ENCODE measurements around the gene TAGLN. TPM values are rescaled to one million over a fixed set of nuclear protein-coding genes. Genes with fewer than 3 reads are reported as not detected.
"Not testable (repeated sequence)": the region's sequence is repeated elsewhere in the genome, so short reads cannot be mapped to it uniquely, and the experiment has no call there.

The TAGLN gene
- total RNA-seq, 2 experiments from 2014 or later, result 1.3 to 1.6 TPM

DNA sequence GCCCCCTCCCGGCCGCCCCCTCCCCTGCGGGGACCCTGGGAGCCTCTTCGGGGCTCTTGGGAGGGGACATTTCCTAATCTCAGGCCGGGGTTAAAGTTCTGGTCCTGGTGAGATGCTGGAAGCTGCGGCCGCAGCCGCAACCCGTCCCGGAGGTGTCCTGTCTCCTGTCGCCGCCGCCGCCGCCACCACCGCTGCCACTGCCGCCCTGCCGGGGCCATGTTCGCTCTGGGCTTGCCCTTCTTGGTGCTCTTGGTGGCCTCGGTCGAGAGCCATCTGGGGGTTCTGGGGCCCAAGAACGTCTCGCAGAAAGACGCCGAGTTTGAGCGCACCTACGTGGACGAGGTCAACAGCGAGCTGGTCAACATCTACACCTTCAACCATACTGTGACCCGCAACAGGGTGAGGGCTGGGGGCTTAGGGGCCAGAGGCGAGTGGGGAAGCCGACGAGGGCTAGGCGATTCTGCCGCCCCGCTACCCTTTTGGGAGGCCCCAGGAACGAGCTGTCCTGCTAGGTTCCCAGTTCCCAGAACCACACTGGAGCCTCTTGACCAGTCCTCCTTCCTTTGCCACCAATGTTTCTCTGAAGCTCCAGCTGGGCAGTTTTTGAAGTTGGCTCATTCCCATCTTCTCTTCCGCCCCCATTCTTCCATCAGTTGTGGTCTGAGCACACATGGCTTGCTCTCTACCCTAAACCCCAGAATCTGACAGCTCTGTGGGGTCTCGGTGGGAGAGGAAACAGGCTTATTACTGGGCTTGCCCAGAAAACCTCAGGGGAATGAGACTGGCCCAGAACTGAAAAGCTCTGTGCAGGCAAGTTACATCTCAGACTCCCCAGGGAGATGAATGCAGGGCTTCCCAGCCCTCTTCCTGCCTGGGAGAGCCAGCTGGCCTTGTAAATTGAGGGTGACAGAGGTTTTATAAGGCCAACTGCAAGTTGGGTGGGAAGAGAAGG is 19.8 kb upstream of the TAGLN start:
- CTCF ChIA-PET, result interaction anchor here (1.2 to 3.5 kb wide), 4 partner anchors 28 to 388 kb away, joined by 3 to 22 read pairs (median 7); partner anchors contain the start of gene APOA5

DNA sequence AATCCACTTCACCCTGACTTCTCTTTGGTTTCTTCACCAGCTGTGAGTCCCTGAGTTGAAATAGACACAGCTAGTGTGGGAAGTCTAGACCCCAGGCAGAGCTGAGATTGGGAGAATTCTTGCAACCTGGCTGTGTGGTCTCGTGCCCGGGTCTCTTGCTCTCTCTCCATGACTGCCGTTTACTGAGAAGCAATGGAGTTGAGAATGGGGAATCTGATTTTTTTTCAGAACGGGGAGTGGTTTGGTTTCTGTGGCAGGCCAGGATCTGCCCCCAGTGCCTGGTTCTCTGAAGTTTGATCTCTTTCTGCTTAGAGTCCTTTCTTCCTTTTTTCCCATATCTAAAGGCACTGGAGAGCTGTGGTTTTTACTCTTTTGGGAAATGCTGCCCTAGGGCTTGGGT is 19.1 kb upstream of the TAGLN start:
- ChIA-PET CTCF (interaction anchor here (0.6 to 3.5 kb wide), 3 partner anchors 31 to 61 kb away, joined by 4 to 22 read pairs (median 4); no protein-coding TSS in a partner anchor), POLR2A (interaction anchor here (1.2 kb wide), 1 partner anchor 51 kb away, joined by 4 read pairs; no protein-coding TSS in a partner anchor)

More for the DNA sequence above, 19.8 kb upstream of the TAGLN start:
- POLR2A ChIA-PET, result interaction anchor here (0.6 to 1.3 kb wide), 5 partner anchors 27 to 396 kb away, joined by 3 to 8 read pairs (median 4); partner anchors contain the start of gene PAFAH1B2

DNA sequence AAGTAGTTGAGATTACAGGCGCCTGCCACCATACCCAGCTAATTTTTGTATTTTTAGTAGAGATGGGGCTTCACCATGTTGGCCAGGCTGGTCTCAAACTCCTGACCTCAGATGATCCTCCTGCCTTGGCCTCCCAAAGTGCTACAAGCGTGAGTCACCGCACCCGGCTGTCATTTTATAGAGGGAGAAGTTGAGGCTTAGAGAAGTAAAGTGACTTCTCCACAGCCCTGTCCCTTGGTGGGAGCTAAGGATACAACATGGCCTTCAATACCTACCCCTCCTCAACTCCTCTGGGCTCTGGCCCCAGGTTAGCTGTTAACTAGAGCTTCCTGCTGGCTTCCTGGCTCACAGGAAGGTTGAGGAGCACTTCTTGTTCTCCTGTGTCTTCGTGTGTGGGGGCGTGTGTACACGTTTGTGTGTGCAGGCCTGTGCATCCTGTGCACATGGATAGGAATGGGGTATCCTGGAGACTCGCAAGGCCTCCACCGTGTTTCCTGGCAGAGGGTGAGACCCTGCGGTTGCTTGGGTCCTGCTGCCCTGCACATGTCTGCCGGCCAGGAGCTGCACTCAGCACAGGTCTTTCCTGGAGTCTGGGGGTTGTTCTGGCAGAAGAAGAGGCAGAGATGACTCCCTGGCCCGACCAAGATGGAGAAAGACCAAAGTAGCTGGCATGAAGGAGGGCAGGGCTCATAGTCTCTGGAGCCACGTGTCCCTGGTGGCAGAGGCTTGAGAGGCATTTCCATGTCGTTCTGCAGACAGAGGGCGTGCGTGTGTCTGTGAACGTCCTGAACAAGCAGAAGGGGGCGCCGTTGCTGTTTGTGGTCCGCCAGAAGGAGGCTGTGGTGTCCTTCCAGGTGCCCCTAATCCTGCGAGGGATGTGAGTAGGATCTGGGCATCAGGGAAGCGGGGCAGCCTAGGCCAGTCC is 18.2 kb upstream of the TAGLN start:
- ChIA-PET CTCF (interaction anchor here (0.7 to 3.5 kb wide), 5 partner anchors 32 to 50 kb away, joined by 3 to 22 read pairs (median 5); partner anchors contain the start of gene PCSK7), POLR2A (interaction anchor here (1.2 kb wide), 1 partner anchor 50 kb away, joined by 4 read pairs; no protein-coding TSS in a partner anchor)

DNA sequence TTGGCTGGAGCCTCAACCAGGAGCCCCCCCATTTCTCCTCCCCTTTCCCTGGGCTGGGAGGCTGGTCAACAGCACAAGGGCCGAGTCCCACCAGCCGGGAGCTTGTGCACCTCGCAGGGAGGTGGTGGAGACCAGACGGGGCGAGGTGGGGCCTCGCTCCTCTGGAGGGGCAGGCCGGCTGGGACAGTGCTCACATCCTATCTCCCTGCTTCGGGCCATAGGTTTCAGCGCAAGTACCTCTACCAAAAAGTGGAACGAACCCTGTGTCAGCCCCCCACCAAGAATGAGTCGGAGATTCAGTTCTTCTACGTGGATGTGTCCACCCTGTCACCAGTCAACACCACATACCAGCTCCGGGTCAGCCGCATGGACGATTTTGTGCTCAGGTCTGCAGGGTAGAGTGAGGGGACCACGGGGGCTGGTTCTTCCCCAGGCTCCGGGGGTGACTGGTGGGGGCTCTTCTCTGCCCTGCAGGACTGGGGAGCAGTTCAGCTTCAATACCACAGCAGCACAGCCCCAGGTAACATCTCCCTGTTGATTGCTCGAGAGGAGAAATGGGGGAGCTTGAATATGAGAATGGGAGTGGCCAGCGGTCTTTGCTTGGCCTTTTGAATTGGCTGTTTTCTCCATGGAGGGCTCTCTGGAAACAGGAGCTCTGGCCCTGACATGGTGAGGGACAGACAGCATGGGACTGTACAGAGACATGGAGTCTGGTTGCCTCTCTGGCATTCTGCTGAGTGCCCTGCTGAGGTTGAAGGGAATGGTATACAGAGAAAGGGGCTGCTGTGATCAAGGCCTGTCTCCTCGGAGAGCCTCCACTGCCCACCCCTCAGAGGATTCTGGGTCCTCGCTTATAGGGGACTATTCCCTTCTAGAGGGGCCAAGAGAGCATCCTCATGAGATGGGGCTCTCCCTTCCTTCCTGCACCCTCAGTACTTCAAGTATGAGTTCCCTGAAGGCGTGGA is 17.3 kb upstream of the TAGLN start:
- ChIA-PET CTCF (interaction anchor here (1.4 to 3.5 kb wide), 4 partner anchors 33 to 50 kb away, joined by 4 to 22 read pairs (median 6); partner anchors contain the start of gene PCSK7), POLR2A (no interaction called here)

DNA sequence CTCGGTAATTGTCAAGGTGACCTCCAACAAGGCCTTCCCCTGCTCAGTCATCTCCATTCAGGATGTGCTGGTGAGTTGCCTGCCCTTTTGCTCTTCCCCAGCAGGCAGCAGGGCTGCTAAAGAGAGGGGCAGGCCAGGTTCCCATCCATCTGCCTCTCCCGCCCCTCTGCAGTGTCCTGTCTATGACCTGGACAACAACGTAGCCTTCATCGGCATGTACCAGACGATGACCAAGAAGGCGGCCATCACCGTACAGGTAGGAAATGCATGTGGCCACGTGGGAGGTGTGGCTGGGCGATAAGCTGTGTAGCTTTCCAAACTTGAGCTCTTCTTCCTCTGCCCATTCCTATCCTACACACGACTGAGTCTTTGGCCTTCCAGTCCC is 16.6 kb upstream of the TAGLN start:
- CTCF ChIA-PET, result interaction anchor here (2.2 to 3.5 kb wide), 2 partner anchors 39 to 44 kb away, joined by 5 to 22 read pairs; no protein-coding TSS in a partner anchor
- POLR2A ChIA-PET, result no interaction called here

DNA sequence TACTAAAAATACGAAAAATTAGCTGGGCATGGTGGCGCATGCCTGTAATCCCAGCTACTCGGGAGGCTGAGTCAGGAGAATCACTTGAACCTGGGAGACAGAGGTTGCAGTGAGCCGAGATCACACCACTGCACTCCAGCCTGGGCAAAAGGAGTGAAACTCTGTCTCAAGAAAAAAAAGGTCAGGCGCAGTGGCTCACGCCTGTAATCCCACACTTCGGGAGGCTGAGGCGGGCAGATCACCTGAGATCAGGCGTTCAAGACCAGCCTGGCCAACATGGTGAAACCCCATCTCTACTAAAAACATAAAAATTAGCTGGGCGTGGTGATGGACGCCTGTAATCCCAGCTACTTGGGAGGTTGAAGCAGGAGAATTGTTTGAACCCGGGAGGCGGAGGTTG is 16.0 kb upstream of the TAGLN start:
- CTCF ChIA-PET, result interaction anchor here (0.7 kb wide), 1 partner anchor 60 kb away, joined by 3 read pairs; no protein-coding TSS in a partner anchor
- POLR2A ChIA-PET, result not testable (repeated sequence)

DNA sequence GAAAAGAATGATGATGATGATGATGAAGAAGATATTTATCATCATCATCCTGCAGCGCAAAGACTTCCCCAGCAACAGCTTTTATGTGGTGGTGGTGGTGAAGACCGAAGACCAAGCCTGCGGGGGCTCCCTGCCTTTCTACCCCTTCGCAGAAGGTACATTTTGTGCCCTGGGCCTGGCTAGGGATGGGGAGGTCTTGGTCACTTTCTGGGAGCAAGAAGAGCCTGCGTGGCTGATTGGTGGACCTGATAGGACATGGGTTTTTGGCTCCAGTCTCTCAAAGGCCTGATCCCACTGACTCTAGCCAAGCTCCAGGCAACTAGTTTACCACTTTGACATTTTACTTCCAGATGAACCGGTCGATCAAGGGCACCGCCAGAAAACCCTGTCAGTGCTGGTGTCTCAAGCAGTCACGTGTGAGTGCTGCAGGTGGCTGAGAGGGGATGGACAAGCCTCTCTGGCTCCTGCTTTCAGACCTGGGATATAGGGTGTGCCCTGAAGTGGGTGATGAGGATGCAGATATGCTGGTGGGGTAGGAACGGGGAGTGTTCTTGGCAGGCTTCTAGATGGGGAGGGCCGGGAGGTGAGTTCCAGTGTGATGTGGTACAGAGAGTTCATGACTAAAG is 15.3 kb upstream of the TAGLN start:
- ChIA-PET POLR2A (no interaction called here), CTCF (interaction anchor here (0.7 kb wide), 1 partner anchor 61 kb away, joined by 3 read pairs; no protein-coding TSS in a partner anchor)

DNA sequence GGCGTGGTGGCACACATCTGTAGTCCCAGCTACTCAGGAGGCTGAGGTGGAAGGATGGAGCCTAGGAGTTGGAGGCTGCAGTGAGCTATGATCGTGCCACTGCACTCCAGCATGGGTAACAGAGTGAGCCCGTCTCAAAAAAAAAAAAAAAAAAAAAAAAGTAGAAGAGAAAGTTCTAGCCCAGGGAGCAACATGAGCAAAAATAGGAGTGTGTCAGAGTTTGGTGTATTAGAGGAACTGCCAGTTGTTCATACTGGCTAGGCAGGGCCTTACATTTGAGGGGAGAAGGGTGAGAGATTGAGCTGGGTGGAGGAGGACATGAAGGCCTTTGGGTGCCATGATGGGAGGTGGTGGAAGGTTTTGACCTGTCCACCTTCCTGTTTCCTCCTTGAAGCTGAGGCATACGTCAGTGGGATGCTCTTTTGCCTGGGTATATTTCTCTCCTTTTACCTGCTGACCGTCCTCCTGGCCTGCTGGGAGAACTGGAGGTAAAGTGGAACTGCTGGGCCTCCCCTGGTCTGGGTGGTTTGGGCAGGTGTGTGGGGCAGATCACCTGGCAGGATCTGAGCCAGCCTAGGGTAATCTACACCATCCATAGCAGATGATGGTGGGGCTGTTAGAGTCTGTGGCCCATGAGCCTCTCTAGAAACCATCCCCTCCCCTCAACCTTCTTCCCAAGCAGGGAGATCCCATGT is 13.3 kb upstream of the TAGLN start:
- CTCF ChIA-PET, result interaction anchor here (0.7 kb wide), 1 partner anchor 58 kb away, joined by 3 read pairs; no protein-coding TSS in a partner anchor
- POLR2A ChIA-PET, result interaction anchor here (0.6 to 0.7 kb wide), 2 partner anchors 443 to 863 kb away, joined by 3 to 6 read pairs; no protein-coding TSS in a partner anchor

DNA sequence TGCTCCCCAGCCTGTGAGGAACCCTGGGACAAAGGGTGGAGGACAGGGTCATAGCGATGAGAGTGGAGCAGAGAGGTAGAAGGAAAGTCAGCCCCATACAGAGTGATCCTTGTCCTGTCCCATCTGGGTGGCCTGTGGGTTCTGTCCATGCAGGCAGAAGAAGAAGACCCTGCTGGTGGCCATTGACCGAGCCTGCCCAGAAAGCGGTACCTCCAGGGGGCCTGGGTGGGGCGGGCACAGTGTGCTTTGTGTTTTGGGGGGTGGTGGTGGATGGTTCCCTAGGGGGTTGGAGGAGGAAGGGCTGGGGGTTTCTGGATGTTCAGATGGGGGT is 12.8 kb upstream of the TAGLN start:
- POLR2A ChIA-PET, result interaction anchor here (0.6 to 0.7 kb wide), 2 partner anchors 443 to 862 kb away, joined by 3 to 6 read pairs; no protein-coding TSS in a partner anchor
- CTCF ChIA-PET, result no interaction called here

DNA sequence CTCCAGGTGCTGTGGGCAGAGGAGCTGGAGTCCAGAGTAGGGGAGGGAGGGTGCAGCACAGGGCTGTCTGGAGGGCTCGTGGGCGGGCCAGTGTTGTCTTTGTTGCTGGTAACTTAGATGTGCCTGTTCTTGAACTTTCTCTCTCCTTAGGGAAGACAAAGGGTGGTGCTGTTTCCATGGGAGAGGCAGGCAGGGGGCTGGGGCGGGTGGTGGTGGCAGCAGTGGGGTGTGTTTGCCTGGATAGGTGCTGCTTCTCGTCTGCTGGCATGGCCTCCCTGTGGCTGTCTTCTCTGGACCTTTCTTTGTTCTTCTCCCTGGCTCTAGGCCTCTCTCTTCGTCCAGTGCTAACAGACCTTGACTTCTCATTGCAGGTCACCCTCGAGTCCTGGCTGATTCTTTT is 12.2 kb upstream of the TAGLN start:
- CTCF ChIA-PET, result no interaction called here
- POLR2A ChIA-PET, result no interaction called here

DNA sequence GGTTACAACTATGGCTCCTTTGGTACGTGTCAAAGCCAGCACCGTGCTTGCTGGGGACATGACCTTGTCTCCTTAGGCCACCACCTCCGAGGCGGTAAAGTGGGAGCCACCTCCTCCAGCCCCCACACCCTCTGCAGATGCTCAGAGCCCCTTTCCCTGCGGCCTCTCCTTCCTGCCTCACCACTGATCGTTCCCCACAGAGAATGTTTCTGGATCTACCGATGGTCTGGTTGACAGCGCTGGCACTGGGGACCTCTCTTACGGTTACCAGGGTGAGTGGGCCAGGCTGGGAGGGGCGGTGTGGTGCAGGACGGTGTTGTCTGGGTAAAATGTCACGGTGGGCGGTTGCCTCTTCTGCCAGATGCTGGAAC is 11.8 kb upstream of the TAGLN start:
- CTCF ChIA-PET, result no interaction called here
- POLR2A ChIA-PET, result no interaction called here

DNA sequence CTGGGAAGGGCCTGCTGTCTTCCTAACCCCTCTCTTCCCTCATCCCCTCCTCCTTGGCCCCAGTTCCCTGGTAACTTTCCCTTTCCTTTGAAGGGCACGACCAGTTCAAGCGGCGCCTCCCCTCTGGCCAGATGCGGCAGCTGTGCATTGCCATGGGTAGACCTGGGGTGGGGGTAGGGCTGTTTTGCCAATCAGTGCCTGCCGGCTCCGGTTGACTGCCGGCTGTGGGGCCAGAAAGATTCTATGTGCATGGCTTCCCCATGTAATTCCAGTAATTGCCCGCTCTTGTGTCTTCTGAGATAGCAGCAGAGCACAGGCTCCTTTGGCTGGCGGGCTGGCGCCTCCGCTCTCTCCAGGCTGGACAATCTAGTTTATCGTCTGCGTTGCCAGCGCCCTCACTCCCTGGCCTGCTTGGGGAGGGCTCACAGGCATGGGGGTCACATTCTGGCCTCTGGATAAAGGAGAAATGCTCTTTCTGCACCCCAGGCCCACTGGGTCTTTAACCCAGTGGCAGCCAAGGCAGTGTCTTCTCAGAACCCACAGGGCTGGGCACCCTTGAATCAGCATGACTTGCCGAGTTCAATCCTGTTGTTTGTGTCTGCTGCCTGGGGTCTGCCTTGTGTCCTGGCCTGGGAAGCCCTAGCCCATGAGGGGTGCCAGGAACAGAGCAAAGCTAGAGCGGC is 11.2 kb upstream of the TAGLN start:
- CTCF ChIA-PET, result no interaction called here
- POLR2A ChIA-PET, result no interaction called here

DNA sequence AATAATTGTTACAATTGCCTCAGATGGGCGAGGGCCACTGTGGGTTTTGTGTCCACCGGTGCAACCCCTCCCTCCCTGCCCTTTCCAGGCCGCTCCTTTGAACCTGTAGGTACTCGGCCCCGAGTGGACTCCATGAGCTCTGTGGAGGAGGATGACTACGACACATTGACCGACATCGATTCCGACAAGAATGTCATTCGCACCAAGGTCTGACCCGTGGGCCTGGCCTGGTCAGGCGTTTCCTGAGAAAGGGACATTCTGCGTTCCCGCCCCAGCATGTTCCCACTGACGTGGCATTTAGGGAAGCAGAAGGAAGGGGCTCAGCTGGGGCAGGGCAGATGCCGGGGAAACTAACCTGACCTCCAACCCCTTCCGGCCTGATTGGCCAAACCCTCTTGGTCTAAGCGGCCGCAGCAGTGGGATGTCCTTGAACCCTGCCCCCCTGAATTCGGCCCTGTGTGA is 10.5 kb upstream of the TAGLN start:
- ChIA-PET CTCF (no interaction called here), POLR2A (no interaction called here)

DNA sequence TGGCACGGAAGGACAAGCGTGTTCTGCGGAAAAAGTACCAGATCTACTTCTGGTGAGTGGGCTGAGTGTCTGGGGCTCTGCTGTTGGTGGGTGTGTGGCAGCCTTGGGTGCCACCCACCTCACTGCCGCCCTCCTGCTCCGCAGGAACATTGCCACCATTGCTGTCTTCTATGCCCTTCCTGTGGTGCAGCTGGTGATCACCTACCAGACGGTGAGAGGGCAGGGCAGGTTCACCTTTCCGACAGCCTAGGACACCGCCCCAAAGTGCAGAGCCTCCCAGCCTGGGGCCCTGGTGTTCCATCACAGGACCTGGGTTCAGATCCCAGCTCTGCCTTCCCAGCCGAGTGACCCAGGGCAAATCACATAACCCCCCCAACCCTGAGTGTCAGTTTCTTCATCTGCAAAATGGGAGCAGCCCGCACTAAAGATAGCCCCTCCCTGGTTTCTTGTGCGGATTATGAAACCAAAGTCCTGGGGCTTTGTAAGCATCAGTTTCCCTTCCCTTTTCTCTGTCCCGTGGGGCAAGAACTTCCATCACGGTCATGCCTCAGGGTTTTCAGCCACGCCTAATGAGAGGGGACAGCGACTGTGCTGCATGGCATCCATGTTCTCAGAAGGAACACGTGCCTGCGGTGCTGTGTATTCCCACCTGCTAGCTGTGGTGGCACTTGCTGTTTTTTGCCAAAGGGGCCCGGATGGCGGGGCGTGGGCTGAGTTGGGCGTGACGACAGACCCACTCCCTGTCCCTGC is 9.8 kb upstream of the TAGLN start:
- ChIA-PET POLR2A (no interaction called here), CTCF (no interaction called here)

DNA sequence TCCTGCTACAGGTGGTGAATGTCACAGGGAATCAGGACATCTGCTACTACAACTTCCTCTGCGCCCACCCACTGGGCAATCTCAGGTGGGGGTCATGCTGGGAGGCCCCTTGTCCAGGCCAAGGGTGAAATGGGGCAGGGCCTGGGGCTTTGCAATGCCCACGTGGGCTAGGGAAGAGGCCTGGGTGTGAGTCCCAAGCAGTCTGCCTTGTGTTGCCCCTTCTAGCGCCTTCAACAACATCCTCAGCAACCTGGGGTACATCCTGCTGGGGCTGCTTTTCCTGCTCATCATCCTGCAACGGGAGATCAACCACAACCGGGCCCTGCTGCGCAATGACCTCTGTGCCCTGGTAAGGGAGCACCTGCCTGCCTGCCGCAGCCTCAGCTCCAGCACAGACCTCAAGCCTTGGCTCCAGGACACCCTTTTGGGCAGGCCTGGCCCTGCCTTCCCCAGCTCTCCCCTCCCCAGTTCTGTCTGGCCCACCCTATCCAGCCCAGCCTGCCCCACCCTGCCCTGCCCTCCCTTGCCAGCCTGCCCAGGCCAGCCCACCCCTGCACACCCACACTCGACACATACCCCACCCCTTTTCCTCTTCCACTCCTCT is 9.1 kb upstream of the TAGLN start:
- ChIA-PET CTCF (no interaction called here), POLR2A (no interaction called here)

Measured in activated CD8-positive, alpha-beta memory T cell treated with anti-CD3 and anti-CD28 coated beads for 36 hours (primary cell).